ENCODE results near the gene UPF3A. TPM values are rescaled to one million over a fixed set of nuclear protein-coding genes. Genes with fewer than 3 reads are reported as not detected.

Gene UPF3A
- total and polyA plus RNA-seq, 10 of the 15 experiments (the other 5 are each of a cell fraction or from before 2014, with no cell fraction given) = 18.6 to 61.5 (median 43.3) TPM

GRCh38 chr13:114313061-114313860 lies 31.9 kb downstream of the UPF3A start:
- Histone ChIP-seq H3K9ac (ENCODE audit: control insufficient read depth, insufficient read depth, low read length) (peak overlapping the region; percentile 73), H3K79me2 (ENCODE audit: control insufficient read depth, insufficient read depth, low read length) (peaks cover 45% of the 10 kb centered on the region), H3K36me3 (ENCODE audit: control insufficient read depth in 2 of 2, insufficient read depth in 2 of 2, low read length in 1 of 2) (no peaks in the 10 kb centered on the region; a peak in 1 of 4 replicates), H3K4me1 (ENCODE audit: control insufficient read depth, insufficient read depth, low read length) (peaks cover 5% of the 10 kb centered on the region; the same call in 1 of the 2 replicates), H3K9me3 (replicated peaks; ENCODE audit: control insufficient read depth, insufficient read depth, low read length) (no peaks in the 10 kb centered on the region), H3K4me2 (ENCODE audit: control insufficient read depth, insufficient read depth) (peak overlapping the region; percentile 75), H2AFZ (ENCODE audit: control insufficient read depth, low read depth, low read length) (peak overlapping the region; percentile 81), H4K20me1 (ENCODE audit: control insufficient read depth, insufficient read depth) (0 out of 2 replicates have a peak, but pooled peaks cover 2% of the 10 kb centered on the region), H3K27ac (ENCODE audit: control insufficient read depth, insufficient read depth) (peak overlapping the region; percentile 73), H3K4me3 (peak overlapping the region; percentile 75), H3K27me3 (replicated peaks in 1 of 2; ENCODE audit: control insufficient read depth in 2 of 2, insufficient read depth in 2 of 2, low read length in 1 of 2) (no peaks in the 10 kb centered on the region)
- in situ Hi-C loops (cut with MboI) = no loop called here
- intact Hi-C loops (cut with micrococcal nuclease; ENCODE audit: unreplicated experiment) = loop anchor here (1.0 kb wide), 1 partner anchor 32 kb away; the partner anchor contains the start of gene UPF3A
- BruUV-seq (replicated peaks) = no TSS peak
- peak; percentile 95 for FAIRE-seq
- ChIA-PET POLR2A (interaction anchor here (0.6 to 4.2 kb wide), 6 partner anchors 12 to 33 kb away, joined by 3 to 39 read pairs (median 4); partner anchors contain the start of gene UPF3A), CTCF (interaction anchor here (1.4 to 2.5 kb wide), 4 partner anchors 21 to 33 kb away, joined by 5 to 9 read pairs (median 6); partner anchors contain the start of gene UPF3A), SMC1A (ENCODE audit: uncharacterized antibody, unreplicated experiment) (interaction anchor here (0.9 to 3.8 kb wide), 6 partner anchors 13 to 246 kb away, joined by 3 to 27 read pairs (median 4); partner anchors contain the start of gene UPF3A), RAD21 (ENCODE audit: unreplicated experiment) (interaction anchor here (0.6 to 4.3 kb wide), 6 partner anchors 16 to 824 kb away, joined by 3 to 24 read pairs (median 4); partner anchors contain the start of gene UPF3A)
- 0% methylated on average over 17 of the region's 17 CpGs for WGBS (ENCODE audit: insufficient coverage, insufficient replicate concordance, low lambda C conversion rate, missing lambda C conversion rate)
- peak; percentile 63 for DNase-seq (ENCODE audit: low read depth, low spot score)
- ATAC-seq = peak; percentile 73
- TF ChIP-seq SMARCA5 (IDR thresholded peaks at IDR 0.05) (no peak; the same call in none of the 2 replicates), JUND (IDR thresholded peaks at IDR 0.05; ENCODE audit: low read depth, low read length) (peak; percentile 50; the same call in 1 of the 2 replicates), FOXM1 (IDR thresholded peaks at IDR 0.05; ENCODE audit: low read depth, low read length) (peak; percentile 48; the same call in 1 of the 2 replicates), BRCA1 (IDR thresholded peaks at IDR 0.05; ENCODE audit: low read depth, low read length) (no peak), YY1 (IDR thresholded peaks at IDR 0.05; ENCODE audit: low read depth, low read length) (peak; percentile 70; the same call in 1 of the 2 replicates), E4F1 (IDR thresholded peaks at IDR 0.05; ENCODE audit: borderline replicate concordance, partially characterized antibody) (no peak), BCL11A (IDR thresholded peaks at IDR 0.05; ENCODE audit: low read depth, low read length) (0 out of 2 replicates have a peak, but pooled peaks have one; percentile 16), SPI1 (IDR thresholded peaks at IDR 0.05; ENCODE audit: borderline replicate concordance, insufficient read depth, low read depth, low read length) (peak; percentile 76; the same call in 1 of the 2 replicates), SKIL (IDR thresholded peaks at IDR 0.05; ENCODE audit: low read depth, poor library complexity, severe bottlenecking) (peak; percentile 65), KLF5 (IDR thresholded peaks at IDR 0.05; ENCODE audit: partially characterized antibody) (peak; percentile 97), PAX8 (IDR thresholded peaks at IDR 0.05) (peak; percentile 83; the same call in 1 of the 2 replicates), IRF4 (IDR thresholded peaks at IDR 0.05; ENCODE audit: low read depth, low read length) (peak; percentile 83), MLLT1 (IDR thresholded peaks at IDR 0.05) (peak; percentile 83), POU2F2 (IDR thresholded peaks at IDR 0.05; ENCODE audit: borderline replicate concordance, low read depth, low read length) (peak; percentile 49; the same call in 2 of the 3 replicates), TCF7 (IDR thresholded peaks at IDR 0.05; ENCODE audit: borderline replicate concordance) (peak; percentile 83), HDGF (IDR thresholded peaks at IDR 0.05) (peak; percentile 67; the same call in 1 of the 2 replicates), ATF7 (IDR thresholded peaks at IDR 0.05; ENCODE audit: low read depth) (peak; percentile 98)

Measured in GM12878 (cell line).